Fibroblast of villous mesenchyme (primary cell): ENCODE data around the gene GBA3. TPM values are rescaled to one million over a fixed set of nuclear protein-coding genes. Genes with fewer than 3 reads are reported as not detected.

Source experiments
- DNase-seq: peaks from one replicate; pipeline ENCODE4 v3.0.0-alpha.2; 2010; ENCODE audit warnings: low read depth
- H3K4me3 ChIP-seq: 2 replicates; pipeline ENCODE4 v1.5.1; 2011; ENCODE audit warnings: low read depth, mild to moderate bottlenecking, low read length
- CTCF ChIP-seq: IDR thresholded peaks from 2 replicates; pipeline ENCODE4 v1.5.1; 2012; ENCODE audit warnings: low read depth, mild to moderate bottlenecking, low read length; ENCODE audit not compliant: insufficient read depth
- total RNA-seq: library from RNA; depleted of rRNA; stranded (reverse); fragments of >200 nt; gene quantifications from 2 replicates; pipeline ENCODE4 v1.2.3, GENCODE V29; 2012

GBA3 gene
- total RNA-seq, 1 donor = not detected

GRCh38 chr4:22733816-22734215 is 41.1 kb downstream of the GBA3 start:
- TF ChIP-seq CTCF = no peak
- no peak for DNase-seq
- no peak overlapping the region for H3K4me3 ChIP-seq

- TF ChIP-seq CTCF = no peak
- H3K4me3 ChIP-seq = no peak overlapping the region
- DNase-seq = no peak
Observed at GRCh38 chr4:22736912-22737311, 44.2 kb downstream of the GBA3 start.

GRCh38 chr4:22739968-22740367 is 47.2 kb downstream of the GBA3 start:
- no peak for TF ChIP-seq CTCF
- no peak for DNase-seq
- no peak overlapping the region for H3K4me3 ChIP-seq

GRCh38 chr4:22741744-22742143 is 49.0 kb downstream of the GBA3 start:
- TF ChIP-seq CTCF = no peak
- no peak for DNase-seq
- H3K4me3 ChIP-seq = no peak overlapping the region

- no peak overlapping the region for H3K4me3 ChIP-seq
- no peak for DNase-seq
- TF ChIP-seq CTCF = no peak
Observed at GRCh38 chr4:22743290-22743689, 50.6 kb downstream of the GBA3 start.

GRCh38 chr4:22744478-22745062 is 51.8 kb downstream of the GBA3 start:
- DNase-seq = no peak
- TF ChIP-seq CTCF = no peak

GRCh38 chr4:22745234-22745633 is 52.5 kb downstream of the GBA3 start:
- DNase-seq = no peak
- H3K4me3 ChIP-seq = no peak overlapping the region
- TF ChIP-seq CTCF = no peak

More at GRCh38 chr4:22744478-22745062, 51.8 kb downstream of the GBA3 start:
- no peak overlapping the region for H3K4me3 ChIP-seq
